BE2C (cell line): Measurements from ENCODE around the gene ZNF770.

Experiments
- DNase-seq: peaks from one replicate; pipeline ENCODE4 v3.0.0-alpha.2; 2020
- H3K27me3 ChIP-seq: fragments of 250-450 bp; sonication (Bioruptor Pico); 2 replicates; pipeline ENCODE4 v1.5.1; 2020; ENCODE audit warnings: mild to moderate bottlenecking
- H3K36me3 ChIP-seq: fragments of 250-450 bp; sonication (Bioruptor Pico); 2 replicates; pipeline ENCODE4 v1.5.1; 2020; ENCODE audit warnings: mild to moderate bottlenecking
- H3K4me1 ChIP-seq: fragments of 250-450 bp; sonication (Bioruptor Pico); 2 replicates; pipeline ENCODE4 v1.5.1; 2020
- H3K4me3 ChIP-seq: 2 replicates; pipeline ENCODE4 v1.5.1; 2011; ENCODE audit warnings: low read depth, low read length
- H3K9me3 ChIP-seq: fragments of 250-450 bp; sonication (Bioruptor Pico); 2 replicates; pipeline ENCODE4 v1.5.1; 2020
- TF ChIP-seq, protein P1 (sequence below): IDR thresholded peaks from 2 replicates; pipeline ENCODE4 v1.5.1; 2012; ENCODE audit warnings: mild to moderate bottlenecking, low read depth, low read length

Gene ZNF770

DNA sequence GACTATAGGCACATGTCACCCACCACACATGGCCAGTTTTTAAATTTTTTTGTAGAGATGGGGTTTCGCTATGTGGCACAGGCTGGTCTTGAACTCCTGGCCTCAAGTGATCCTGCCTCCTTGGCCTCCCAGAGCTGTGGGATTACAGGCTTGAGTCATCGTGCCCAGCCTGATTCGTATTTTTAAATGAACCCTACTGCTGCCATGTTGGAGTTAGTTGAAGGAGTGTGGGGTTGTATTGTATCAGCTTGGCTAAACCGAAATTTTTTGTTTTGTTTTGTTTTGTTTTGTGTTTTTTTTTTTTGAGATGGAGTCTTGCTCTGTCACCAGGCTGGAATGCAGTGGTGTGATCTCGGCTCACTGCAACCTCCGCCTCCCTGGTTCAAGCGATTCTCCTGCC, 11.8 kb upstream of the ZNF770 start:
- TF ChIP-seq, protein P1, sequence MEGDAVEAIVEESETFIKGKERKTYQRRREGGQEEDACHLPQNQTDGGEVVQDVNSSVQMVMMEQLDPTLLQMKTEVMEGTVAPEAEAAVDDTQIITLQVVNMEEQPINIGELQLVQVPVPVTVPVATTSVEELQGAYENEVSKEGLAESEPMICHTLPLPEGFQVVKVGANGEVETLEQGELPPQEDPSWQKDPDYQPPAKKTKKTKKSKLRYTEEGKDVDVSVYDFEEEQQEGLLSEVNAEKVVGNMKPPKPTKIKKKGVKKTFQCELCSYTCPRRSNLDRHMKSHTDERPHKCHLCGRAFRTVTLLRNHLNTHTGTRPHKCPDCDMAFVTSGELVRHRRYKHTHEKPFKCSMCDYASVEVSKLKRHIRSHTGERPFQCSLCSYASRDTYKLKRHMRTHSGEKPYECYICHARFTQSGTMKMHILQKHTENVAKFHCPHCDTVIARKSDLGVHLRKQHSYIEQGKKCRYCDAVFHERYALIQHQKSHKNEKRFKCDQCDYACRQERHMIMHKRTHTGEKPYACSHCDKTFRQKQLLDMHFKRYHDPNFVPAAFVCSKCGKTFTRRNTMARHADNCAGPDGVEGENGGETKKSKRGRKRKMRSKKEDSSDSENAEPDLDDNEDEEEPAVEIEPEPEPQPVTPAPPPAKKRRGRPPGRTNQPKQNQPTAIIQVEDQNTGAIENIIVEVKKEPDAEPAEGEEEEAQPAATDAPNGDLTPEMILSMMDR, result no peak
- DNase-seq, result no peak
- H3K36me3 ChIP-seq, result no peaks in the 10 kb centered on the region
- H3K27me3 ChIP-seq, result no peaks in the 10 kb centered on the region
- no peaks in the 10 kb centered on the region for H3K4me1 ChIP-seq
- H3K4me3 ChIP-seq, result no peak overlapping the region
- no peaks in the 10 kb centered on the region for H3K9me3 ChIP-seq

DNA sequence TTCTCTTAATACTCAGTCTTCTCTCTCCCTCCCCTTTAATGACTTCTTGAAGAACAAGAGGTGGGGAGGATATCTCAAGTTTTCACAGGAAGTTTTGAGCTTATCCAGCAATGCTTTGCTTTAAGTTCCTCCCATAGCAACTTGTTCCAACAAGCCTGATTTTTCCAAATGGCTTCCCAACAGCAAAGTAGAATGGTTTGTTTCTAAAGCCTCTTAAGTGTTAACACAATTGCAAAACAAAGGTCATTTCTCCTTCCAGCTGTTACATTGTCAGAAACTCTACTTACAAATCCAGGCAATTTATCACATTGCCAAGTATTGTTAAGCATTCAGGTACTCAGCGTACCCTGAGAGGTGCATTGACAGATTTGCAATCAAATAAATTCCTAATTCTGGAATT, 6.8 kb upstream of the ZNF770 start:
- Histone ChIP-seq H3K36me3 (no peaks in the 10 kb centered on the region), H3K4me1 (no peaks in the 10 kb centered on the region), H3K27me3 (no peaks in the 10 kb centered on the region), H3K4me3 (no peak overlapping the region), H3K9me3 (no peaks in the 10 kb centered on the region)
- DNase-seq, result no peak
- TF ChIP-seq, protein P1, result no peak

DNA sequence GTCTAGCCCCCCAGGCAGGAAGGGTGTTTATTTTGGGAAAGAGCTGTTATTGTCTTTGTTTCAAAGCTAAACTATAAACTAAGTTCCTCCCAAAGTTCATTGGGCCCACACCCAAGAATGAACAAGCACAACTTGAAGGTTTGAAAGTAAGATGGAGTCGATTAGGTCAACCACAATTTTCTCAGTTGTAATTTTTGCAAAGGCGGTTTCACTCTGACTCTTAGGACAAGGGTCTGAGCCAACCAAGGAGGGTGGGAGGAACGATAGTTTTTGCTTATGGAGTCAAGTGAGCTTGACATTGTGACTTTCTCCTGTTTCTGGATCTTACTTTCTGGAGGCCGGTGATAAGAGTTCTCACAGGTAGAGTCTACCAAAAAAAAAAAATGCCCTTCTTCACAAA, 5.8 kb upstream of the ZNF770 start:
- Histone ChIP-seq H3K27me3 (no peaks in the 10 kb centered on the region), H3K4me1 (no peaks in the 10 kb centered on the region), H3K4me3 (no peak overlapping the region), H3K9me3 (no peaks in the 10 kb centered on the region), H3K36me3 (no peaks in the 10 kb centered on the region)
- DNase-seq, result no peak
- TF ChIP-seq, protein P1, result no peak

DNA sequence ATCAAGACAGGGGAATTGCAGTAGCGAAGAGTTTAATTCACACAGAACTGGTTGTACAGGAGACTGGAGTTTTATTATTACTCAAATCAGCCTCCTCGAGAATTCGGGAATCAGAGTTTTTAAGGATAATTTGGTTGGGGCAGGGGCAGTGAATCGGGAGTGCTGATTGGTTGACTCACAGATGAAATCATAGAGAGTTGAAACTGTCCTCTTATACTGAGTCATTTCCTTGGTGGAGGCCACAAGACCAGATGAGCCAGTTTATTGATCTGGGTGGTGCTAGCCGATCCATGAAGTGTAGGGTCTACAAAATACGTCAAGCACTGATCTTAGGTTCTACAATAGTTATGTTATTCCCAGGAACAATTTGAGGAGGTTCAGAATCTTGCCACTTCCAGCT, 5.3 kb upstream of the ZNF770 start:
- no peaks in the 10 kb centered on the region; the same call in 1 of the 2 replicates for H3K36me3 ChIP-seq
- no peak for DNase-seq
- no peaks in the 10 kb centered on the region for H3K9me3 ChIP-seq
- TF ChIP-seq, protein P1, result no peak
- no peaks in the 10 kb centered on the region for H3K27me3 ChIP-seq
- H3K4me3 ChIP-seq, result no peak overlapping the region
- H3K4me1 ChIP-seq, result no peaks in the 10 kb centered on the region

DNA sequence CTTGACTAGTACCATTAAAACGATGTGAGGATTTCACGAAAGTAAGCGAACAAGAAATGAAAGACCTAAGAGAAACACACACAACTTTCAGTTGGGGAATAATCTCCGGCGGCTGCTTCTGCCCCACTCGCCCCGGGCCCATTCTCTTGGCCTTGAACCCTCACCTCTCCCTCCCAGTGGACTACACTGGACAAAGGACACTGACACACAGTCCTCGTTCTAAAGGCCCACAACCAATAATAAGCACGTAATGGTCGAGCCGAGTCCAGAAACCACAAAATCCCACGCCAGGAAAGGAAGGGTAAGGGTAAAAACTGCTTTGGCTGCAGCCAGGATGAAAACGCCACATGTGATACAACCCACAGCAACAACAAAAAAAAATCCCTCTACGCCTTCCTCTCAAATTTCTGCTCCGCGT, 469 bp downstream of the ZNF770 start:
- no peak for DNase-seq
- Histone ChIP-seq H3K9me3 (no peaks in the 10 kb centered on the region), H3K36me3 (peaks cover 32% of the 10 kb centered on the region), H3K27me3 (no peaks in the 10 kb centered on the region), H3K4me1 (peaks cover 9% of the 10 kb centered on the region), H3K4me3 (peak overlapping the region; percentile 91)
- TF ChIP-seq, protein P1, result no peak

DNA sequence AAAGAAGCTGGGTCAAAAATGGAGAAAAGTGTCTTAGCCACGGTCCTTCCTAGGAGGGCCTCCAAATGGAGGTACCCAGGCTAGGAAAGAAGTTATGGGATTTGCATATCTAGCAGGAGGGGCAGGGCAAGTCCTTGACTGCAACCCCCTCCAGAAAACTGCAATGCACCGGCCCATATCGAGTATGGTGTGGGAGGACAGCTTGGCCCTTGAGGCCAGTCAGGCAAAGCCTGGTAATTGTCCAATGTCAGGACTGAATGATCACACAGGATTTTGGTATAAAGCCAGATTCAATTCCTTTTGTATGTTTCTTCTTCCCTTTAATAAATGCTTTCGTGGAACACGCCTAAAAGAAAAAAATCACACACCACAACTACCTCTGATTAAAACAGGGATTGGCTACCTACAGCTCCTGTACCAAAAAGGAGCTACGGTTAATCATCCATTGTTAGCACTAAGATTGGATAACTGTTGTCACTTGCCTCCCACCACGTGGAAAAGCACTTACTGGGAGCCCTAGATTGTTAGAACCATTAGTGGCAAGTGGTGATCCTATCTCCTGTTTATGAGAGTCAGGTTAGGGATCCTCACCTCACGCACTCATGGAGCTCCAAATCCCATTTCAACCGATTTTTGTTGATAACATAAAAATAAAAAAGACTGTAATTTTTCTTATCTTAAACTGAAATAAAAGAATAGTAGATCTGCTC, 1.2 kb downstream of the ZNF770 start:
- H3K9me3 ChIP-seq, result no peaks in the 10 kb centered on the region
- H3K4me1 ChIP-seq, result peaks cover 9% of the 10 kb centered on the region
- TF ChIP-seq, protein P1, result no peak
- peak overlapping the region; percentile 91 for H3K4me3 ChIP-seq
- peak; percentile 39 for DNase-seq
- H3K27me3 ChIP-seq, result no peaks in the 10 kb centered on the region
- peaks cover 39% of the 10 kb centered on the region for H3K36me3 ChIP-seq
